Measurements from ENCODE around the gene TCP11L2. TPM values are rescaled to one million over a fixed set of nuclear protein-coding genes. Genes with fewer than 3 reads are reported as not detected.
A peak's percentile ranks its signal among the peaks of the same experiment; 100 is the strongest.

TCP11L2 gene
- total and polyA plus RNA-seq, 9 of the 15 experiments (the other 6 are each of a cell fraction or from before 2014, with no cell fraction given): 0.39 to 4.5 (median 1.3) TPM

- TF ChIP-seq, protein P1, sequence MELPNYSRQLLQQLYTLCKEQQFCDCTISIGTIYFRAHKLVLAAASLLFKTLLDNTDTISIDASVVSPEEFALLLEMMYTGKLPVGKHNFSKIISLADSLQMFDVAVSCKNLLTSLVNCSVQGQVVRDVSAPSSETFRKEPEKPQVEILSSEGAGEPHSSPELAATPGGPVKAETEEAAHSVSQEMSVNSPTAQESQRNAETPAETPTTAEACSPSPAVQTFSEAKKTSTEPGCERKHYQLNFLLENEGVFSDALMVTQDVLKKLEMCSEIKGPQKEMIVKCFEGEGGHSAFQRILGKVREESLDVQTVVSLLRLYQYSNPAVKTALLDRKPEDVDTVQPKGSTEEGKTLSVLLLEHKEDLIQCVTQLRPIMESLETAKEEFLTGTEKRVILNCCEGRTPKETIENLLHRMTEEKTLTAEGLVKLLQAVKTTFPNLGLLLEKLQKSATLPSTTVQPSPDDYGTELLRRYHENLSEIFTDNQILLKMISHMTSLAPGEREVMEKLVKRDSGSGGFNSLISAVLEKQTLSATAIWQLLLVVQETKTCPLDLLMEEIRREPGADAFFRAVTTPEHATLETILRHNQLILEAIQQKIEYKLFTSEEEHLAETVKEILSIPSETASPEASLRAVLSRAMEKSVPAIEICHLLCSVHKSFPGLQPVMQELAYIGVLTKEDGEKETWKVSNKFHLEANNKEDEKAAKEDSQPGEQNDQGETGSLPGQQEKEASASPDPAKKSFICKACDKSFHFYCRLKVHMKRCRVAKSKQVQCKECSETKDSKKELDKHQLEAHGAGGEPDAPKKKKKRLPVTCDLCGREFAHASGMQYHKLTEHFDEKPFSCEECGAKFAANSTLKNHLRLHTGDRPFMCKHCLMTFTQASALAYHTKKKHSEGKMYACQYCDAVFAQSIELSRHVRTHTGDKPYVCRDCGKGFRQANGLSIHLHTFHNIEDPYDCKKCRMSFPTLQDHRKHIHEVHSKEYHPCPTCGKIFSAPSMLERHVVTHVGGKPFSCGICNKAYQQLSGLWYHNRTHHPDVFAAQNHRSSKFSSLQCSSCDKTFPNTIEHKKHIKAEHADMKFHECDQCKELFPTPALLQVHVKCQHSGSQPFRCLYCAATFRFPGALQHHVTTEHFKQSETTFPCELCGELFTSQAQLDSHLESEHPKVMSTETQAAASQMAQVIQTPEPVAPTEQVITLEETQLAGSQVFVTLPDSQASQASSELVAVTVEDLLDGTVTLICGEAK (IDR thresholded peaks at IDR 0.05): peak; percentile 71
- TF ChIP-seq, protein P1 (CRISPR knock-in tag; IDR thresholded peaks at IDR 0.05): no peak
- TF ChIP-seq, protein P2, sequence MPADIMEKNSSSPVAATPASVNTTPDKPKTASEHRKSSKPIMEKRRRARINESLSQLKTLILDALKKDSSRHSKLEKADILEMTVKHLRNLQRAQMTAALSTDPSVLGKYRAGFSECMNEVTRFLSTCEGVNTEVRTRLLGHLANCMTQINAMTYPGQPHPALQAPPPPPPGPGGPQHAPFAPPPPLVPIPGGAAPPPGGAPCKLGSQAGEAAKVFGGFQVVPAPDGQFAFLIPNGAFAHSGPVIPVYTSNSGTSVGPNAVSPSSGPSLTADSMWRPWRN (IDR thresholded peaks at IDR 0.05; ENCODE audit: low read depth): peak; percentile 71; the same call in 1 of the 2 replicates
- TF ChIP-seq ZBTB8A (IDR thresholded peaks at IDR 0.05; ENCODE audit: partially characterized antibody): no peak
- TF ChIP-seq ZNF445 (CRISPR knock-in tag; IDR thresholded peaks at IDR 0.05; ENCODE audit: low read depth): no peak
- peak; percentile 14; the same call in 1 of the 2 replicates for TF ChIP-seq BCL6 (CRISPR knock-in tag; IDR thresholded peaks at IDR 0.05)
- TF ChIP-seq MEIS2 (IDR thresholded peaks at IDR 0.05; ENCODE audit: partially characterized antibody): peak; percentile 77
- TF ChIP-seq JUNB (CRISPR knock-in tag; conservative IDR thresholded peaks at IDR 0.05): no peak
- no peak for TF ChIP-seq LCOR (CRISPR knock-in tag; IDR thresholded peaks at IDR 0.05)
- TF ChIP-seq CBFA2T3 (IDR thresholded peaks at IDR 0.05): peak; percentile 48
- TF ChIP-seq SMARCE1 (IDR thresholded peaks at IDR 0.05): peak; percentile 47; the same call in 1 of the 2 replicates
- TF ChIP-seq KAT7 (CRISPR knock-in tag; IDR thresholded peaks at IDR 0.05; ENCODE audit: borderline replicate concordance): no peak
- peak; percentile 94 for TF ChIP-seq MAFG (tag; conservative IDR thresholded peaks at IDR 0.05)
- peak; percentile 83 for TF ChIP-seq MAFF (IDR thresholded peaks at IDR 0.05; ENCODE audit: low read length)
- peak; percentile 21; the same call in 1 of the 2 replicates for TF ChIP-seq CXXC5 (CRISPR knock-in tag; IDR thresholded peaks at IDR 0.05)
- no peak for TF ChIP-seq ZNF780A (CRISPR knock-in tag; IDR thresholded peaks at IDR 0.05)
- peak; percentile 57; the same call in 1 of the 2 replicates for TF ChIP-seq NFIC (IDR thresholded peaks at IDR 0.05)
- peak; percentile 49; the same call in 1 of the 2 replicates for TF ChIP-seq JUND (IDR thresholded peaks at IDR 0.05; ENCODE audit: borderline replicate concordance, low read depth, low read length)
- TF ChIP-seq JUND (tag; IDR thresholded peaks at IDR 0.05; ENCODE audit: borderline replicate concordance, low read depth, low read length): no peak; the same call in 2 of the 3 replicates
- TF ChIP-seq SREBF1 (IDR thresholded peaks at IDR 0.05; ENCODE audit: borderline replicate concordance, low read depth, low read length): no peak
- TF ChIP-seq ZNF766 (CRISPR knock-in tag; conservative IDR thresholded peaks at IDR 0.05): peak; percentile 48; the same call in 1 of the 2 replicates
Measured at GRCh38 chr12:106269150-106269771, 33.3 kb upstream of the TCP11L2 start (continued).
